GM18861 (cell line): Measurements from ENCODE around the gene CPXM1.

Experiments
- ATAC-seq: cut with Tn5 transposase; IDR thresholded peaks from one replicate; pipeline ENCODE4 v1.9.1; 2021; ENCODE audit not compliant: unreplicated experiment

CPXM1 gene

DNA sequence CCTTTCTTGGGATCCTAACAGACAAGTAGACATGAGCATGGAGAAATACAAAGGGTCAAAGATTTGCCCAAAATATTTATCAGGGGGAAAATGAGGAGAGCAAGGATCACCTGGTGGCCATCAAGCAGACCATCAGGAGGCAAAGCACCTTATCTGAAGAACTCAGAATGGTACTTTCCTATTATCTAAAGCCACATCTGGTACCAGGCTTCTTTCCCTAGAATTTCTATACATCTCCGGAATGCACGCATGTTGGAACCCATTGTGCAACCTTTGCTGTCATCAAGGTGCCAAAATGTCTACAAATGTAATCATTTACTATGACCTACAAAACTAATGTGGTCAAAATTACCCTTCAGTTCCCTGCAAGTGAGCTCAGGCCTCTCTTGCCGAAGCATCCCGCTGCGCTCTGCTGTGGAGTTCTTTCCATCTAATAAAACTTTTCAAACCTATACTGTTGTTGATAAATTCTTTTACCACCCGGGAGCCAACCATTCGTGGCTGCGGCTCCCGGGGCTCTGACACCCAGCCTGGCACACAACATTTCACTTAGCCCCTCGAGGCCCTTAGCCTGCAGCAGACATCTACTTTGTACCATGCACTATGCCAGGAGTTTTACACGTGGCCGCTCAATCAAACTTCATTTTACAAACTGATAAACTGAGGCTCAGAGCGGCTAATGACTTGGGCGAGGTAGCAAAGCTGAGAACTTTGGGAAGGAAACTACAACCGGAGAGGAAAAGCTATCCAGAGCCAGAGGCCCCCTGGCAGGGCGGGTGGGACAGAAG, 3.8 kb upstream of the CPXM1 start:
- ATAC-seq = no peak

DNA sequence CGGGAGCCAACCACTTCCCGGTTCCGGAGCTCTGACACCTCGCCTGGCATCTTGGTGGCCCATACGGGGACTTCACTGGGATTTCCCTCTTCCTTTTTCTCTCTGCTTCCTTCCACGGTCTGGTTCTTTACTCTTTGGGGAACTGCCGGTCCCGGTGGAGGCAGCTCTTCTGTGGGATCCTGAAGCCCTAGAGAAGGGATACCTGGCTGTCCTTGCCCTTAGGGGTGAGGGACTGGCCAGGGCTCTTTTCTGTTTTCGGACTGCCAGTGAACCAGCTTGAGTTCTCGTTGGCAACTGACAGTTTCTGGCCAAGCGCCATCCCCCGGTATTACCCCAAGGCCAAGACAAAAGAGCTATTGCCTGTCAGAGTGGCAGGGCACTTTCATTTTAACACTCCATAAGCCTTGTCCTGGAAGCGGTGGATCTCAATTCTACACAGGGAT, 880 bp upstream of the CPXM1 start:
- ATAC-seq = no peak

DNA sequence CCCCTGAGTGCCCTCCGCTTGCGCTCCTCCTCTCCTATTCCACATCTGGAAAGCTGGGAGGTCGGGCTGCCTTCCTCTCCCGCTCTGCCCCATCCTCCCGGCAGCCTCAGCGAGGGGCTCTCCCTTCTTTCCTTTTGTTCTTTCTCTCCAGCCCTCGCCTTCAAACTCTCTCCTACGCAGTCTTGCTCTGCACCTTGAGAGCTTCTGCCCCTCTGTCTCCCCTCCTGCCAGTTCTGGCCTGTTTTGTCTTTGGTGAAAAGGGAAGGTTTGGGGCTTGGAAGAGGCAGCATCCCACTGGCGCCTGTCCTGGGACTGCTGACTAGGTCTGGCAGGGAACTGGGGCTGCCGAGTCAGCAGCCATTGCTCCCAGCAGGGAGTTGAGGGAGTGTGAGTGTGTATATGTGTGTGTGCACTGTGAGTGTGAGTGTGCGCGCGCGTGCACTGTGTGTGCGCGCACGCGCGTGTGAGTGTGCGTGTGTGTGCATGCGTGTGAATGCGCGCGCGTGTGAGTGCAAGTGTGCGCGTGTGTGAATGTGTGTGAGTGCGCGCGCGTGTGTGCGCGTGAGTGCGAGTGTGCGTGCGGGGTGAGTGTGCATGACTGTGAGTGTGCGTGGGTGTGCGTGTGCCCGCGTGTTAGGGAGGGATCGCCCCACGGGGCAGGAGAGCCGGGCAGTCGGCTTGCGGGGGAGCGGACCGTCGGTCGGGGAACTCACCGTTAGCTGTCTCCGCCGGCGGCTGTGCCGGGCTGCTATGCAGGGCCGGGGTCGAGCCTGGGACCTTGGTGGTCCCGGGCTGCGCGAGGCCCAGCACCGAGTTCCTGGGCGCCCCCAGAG, 523 bp downstream of the CPXM1 start:
- peak; percentile 16 for ATAC-seq

DNA sequence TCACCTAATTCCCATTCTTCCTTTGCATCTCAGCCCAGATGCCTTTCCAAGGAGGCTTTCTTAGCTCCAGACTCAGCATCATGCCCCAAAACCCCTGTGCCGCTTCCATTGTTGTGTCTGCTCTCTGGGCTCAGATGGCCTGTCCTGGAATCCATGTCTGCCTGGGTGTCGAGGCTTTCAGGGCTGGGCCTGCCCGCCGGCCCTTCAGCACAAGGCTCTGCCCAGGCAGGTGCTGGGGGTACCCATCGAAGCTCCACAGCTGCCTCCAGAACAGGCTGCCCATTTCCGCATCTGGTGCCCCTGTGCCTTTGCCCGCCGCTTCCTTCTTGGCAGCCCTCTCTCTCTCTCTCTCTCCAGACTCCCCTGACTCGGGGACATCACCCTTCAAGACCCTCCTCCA, 1.2 kb downstream of the CPXM1 start:
- no peak for ATAC-seq

DNA sequence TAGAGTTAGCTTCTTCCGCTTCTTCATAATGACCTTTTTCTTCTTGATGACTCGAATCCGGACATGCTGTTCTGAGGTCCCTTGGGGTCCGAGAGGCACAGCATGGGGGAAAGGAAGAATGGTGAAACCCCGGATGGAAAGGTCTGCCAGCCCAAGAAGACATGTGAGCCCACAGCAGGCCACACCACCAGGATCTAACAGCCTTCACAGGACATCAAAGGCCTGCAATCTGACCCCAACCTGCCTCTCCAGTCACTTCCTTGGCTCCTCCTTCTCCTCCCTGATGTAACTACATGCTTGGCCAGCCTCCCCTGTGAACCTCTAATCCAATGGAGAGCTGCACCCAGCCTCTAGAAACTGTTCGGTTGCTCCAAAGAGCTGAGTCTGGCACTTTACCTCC, 1.6 kb downstream of the CPXM1 start:
- ATAC-seq = no peak

DNA sequence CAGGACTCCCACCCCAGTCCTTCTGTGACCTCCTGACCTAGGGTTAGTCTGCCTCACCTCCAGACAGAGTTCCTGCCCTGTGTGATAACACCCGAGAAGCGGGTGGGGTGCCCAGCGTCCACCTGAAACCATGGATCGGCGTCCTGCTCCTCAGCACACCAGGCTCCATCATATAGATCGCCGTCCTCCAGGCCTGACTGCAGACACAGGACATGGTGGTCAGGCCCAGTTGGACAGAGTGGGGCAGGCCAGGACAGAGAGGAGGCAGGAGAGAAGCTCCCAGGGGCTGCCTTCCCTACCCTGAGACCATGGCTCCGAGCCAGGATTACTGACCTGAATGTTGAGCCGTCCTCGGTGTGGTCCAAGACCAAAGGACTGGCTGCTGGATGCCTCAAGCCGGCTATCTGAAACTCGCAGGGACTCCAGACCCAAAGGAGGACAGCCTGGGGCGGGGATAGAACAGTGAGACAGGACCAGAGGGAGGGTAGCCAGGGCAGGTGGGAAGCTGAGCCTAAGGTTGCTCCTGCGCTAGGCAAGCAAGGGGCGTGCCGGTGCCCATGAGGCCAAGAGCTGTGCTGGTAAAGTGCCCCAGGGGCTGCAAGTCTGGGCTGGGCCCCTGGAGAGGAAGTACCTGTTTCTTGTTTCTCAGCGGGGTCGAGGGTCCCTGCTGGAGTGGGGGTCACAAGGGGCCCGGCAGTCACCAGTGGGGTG, 2.2 kb downstream of the CPXM1 start:
- ATAC-seq = no peak

DNA sequence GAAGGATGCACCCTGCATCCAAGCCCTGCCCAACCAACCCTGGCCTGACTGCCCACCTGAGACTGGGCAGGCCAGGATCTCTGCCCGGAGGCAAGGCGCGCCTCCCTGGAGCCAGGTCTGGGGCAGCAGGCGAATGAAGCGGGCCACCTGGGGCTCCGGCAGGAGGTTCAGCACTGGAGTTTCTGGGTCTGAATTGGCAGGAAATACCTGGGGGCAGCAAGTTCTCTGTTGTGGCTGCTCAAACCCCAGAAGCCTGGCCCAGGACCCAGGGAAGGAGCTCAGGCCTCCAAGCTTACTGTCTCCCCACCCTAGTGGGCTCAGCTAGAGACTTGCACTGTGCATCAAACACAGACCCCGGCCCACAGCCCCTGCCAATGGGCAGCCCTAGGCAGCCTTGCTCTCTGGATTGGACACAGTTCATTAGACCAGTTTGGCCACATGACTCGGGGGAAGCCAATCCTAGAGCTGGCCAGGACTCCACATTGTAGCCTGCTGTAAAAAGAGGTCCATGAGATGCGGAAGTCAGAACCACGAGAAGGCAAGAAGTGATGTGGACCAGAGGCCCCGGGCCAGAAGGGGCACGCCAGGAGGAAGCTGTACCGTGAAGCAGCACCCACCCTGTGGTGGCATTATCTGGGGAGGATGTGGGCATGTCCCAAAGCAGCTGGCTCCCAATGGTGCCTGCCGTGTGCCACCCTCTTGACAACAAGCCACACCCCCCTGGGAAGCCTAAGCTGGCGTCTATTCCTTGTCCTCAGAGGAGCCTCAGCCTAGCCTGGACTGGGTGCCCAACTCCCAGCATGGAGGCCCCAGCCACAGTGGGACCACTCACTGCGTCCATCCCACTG, 3.1 kb downstream of the CPXM1 start:
- no peak for ATAC-seq

DNA sequence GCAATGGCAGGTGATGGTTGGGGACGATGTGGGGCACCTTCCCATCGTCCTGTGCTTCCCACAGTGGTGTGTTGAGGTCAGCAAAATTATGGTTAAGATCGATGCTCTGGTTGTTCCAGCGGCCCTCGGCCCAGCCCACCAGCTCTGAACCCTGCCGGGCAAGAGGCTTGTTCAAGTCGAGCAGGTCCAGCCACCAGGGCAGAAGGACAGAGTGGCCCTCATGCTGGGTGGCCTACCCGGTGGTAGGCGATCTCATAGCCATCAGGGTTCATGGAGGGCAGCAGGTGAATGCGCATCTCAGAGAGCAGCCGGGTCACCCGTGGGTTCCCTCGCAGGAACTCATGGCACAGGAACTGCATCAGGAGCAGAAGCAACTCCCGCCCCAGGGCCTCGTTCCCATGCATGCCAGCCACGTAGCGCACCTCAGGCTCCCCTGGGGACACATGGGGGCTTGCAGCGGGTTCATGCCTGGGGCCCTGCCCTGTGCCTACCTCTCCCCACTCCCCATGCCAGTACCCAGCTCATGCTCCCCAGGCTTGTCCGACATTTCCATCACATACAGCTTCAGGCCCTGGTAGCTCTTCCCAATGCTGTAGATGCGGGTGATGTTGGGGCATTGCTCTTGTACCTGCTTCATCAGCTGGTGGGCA, 4.3 kb downstream of the CPXM1 start:
- no peak for ATAC-seq

DNA sequence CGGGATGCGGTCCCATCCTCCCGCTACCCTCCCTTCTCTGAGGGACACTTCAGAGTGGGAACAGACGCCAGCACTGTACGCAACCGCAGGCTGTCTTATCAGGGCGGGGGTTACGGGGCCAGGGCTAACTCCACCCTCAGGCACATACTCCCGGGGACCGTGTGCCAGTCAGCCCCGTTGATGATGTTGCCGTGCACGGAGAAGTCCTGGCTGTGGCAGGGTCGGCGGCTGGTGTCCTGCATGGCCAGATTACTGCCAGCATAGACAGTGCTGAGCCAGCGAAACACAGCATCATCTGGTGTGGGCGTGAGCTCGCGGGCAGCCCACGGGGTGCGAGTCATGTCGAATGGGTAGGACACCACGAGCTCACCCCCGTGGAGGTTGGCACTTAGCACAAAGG, 5.0 kb downstream of the CPXM1 start:
- no peak for ATAC-seq

DNA sequence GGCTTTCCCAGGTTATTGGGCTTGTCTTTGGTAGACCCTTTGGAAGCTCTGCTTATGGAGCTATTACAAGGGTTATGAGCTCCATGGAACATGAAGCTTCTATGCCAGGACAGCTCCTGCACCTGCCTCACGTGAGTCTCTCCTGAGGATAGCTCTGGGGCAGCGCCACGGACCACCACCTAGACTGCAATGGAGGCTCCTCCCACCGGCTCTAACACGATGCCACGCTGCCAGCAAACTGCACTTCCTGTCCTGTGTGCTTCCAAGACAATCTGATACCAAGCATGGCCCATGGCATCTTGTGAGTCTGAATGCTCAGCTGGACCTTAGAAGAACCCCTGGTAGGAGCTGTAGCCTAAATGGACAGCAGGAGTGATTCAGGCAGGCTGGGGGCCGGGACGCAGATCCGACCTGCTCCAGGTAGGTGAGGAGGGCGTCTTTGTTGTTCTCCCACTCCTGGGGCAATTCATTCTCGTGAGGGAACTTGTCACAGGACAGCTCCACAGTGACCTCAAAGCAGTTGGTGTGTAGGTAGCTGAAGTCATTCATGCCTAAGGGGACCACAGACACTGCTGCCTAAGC, 5.5 kb downstream of the CPXM1 start:
- ATAC-seq = no peak

DNA sequence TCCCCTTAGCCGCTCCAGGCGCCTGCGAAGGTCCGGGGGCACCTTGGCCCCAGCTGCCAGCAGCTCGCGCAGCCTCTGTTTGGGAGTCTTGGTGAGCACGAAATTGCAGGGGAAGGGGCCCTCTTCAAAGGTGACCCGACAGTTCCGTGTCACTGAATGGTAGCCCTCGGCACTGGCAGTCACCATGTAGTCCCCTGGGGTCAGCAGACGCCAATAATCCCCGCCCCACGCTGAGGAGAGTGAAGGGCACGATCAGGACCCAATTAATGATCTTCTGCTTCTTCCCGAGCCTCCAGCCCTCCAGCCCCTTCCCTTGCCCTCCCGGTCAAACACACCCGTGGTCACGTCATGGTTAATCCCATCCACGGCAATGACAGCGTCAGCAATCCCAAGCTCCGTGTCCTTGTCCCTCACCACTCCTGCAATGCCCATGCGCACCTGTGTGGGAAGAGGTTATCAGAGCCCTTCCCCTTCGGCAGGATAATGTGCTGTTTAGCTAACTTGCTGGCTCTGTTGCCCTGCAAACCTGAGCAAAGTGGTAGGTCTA, 6.2 kb downstream of the CPXM1 start:
- ATAC-seq = no peak

DNA sequence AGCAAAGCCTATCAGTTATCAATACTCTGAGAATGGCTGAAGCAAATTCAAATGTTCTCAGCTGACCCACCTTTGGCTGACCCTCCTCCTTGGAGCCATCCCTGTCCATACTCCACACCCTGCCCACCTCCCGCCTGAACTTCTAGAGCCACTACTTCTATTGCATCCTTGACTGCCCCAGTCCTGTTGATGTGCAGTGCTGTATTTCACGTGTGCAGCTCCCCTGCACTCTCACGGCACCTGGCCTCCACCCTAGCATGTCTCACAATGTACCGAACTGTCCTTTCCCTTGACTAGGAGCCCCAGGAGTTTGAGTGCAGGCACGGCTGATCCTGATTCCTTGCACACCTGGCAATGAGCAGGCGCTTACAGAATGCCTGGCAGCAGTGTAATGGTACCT, 7.0 kb downstream of the CPXM1 start:
- no peak for ATAC-seq

DNA sequence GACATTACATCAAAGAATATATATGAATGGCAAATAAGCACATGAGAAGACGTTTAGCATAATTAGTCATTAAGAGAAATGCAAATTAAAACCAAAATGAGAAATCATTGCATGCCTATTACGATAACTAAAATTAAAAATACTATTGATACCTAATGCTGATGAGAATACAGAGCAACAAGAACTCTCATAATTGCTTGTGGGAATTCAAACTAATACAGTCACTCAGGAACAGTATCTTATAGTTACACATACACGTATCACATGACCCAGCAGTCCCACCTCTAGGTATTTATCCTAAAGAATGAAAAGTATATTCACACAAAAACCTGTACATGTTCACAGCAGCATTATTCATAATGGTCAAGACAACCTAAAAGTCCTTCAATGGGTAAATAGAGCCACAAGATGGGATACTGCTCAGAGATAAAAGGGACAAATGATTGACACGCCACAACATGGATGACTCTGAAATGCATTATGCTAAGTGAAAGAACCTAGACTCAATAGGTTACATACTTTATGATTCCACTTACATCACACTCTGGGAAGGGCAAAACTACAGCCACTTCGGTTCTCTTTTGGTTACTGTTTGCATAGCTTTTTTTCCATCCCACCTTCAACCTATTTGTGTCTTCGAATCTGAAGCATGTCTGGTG, 16.4 kb downstream of the CPXM1 start:
- ATAC-seq = no peak

DNA sequence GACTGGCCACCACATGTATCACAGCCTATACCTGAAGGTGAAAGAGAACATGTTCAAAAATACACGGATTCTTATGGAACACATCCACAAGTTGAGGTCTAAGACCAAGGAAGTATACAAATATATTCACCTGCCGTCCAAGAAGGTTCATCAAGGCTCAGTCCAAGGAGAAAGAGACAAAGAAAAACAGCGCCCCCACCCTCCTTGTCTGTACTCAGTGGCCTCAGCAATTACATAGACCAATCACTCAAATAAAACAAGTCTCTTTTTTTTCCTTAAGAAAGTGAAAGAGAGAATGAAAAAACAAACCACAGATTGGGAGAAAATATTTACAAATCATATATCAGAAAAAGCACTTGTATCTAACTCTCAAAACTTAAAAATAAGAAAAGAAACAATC, 19.5 kb downstream of the CPXM1 start:
- ATAC-seq = no peak

DNA sequence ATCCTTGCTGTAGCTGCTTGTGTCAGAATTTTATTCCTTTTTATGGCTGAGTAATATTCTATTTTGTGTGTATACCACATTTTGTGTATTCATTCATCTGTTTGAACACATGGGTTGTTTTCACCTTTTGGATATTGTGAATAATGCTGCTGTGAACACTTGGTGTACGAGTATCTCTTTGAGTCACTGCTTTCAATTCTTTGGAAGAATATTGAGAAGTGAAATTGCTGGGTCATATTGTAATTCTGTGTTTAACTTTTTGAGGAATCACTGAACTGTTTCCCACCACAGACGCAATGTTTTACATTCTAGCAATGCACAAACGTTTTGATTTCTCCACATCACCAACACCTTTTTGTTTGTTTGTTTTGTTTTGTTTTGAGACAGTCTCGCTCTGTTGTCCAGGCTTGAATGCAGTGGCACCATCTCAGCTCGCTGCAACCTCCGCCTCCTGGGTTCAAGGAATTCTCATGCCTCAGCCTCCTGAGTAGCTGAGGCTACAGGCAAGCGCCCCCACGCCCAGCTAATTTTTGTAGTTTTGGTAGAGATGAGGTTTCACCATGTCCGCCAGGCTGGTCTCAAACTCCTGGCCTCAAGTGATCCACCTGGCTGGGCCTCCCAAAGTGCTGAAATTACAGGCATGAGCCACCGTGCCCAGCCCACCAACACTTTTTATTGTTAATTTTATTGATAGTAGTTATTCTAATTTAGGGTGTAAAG, 21.7 kb downstream of the CPXM1 start:
- ATAC-seq = no peak

DNA sequence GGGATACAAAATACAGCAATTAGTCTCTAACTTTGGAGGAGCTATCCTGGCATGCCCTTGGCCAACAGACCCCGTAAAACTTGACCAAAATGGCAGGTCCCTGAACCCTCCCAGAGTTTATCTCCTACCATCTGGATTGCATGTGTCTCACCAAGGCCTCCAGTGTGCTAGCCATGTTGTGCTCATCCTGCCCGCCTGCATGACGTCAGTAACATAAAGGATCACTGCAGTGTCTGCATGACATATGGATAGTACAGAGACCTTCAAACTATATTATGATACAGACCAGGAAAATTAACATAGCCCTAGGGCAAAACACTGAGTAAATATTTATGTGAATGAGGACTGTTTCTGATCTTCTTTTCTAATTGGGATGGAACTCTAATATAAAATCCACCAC, 25.3 kb downstream of the CPXM1 start:
- no peak for ATAC-seq

DNA sequence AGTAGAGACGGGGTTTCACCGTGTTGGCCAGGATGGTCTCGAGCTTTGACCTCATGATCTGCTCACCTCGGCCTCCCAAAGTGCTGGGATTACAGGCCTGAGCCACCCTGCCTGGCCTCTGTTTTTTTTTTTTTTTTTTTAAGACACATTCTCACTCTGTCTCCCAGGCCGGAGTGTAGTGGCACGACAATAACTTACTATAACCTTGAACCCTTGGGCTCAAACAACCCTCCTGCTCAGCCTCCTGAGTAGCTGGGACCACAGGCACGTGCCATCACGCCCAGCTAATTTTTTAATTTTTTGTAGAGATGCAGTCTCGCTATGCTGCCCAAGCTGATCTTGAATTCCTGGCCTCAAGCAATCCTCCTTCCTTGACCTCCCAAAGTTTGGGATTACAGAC, 26.6 kb downstream of the CPXM1 start:
- no peak for ATAC-seq

DNA sequence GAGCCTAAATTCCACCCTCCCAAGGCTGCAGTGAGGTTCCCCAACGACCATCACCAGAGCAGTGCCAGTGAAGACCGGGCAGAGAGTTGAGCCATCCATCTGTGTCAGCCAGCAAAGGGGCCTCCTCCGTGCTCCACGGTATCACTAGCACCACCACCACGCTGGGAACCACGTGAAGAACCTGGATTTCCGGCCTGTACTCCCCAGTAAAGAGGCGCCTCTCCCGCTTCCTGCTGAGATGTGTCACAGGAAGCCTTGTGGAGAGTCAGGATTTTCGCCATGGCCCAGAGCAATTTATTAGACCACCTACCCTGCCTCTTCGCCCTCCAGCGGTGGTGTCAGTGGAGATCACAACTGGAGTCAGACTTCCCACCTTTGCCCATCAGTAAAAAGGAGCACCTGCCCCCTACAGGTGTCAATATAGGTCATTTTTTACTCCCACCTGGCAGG, 28.8 kb downstream of the CPXM1 start:
- no peak for ATAC-seq
